H1 (cell line): ENCODE measurements around the gene ZNF750. TPM values are rescaled to one million over a fixed set of nuclear protein-coding genes. Genes with fewer than 3 reads are reported as not detected.

Experiments
- CTCF ChIA-PET: fragments of 300-600 bp; sonication (Branson Sonifier 250); formaldehyde crosslinking; loops from one replicate; lab custom pipeline; 2021; ENCODE audit not compliant: partially characterized antibody; lab: Charles Lee
- POLR2A ChIA-PET: fragments of 300-600 bp; sonication (Branson Sonifier 250); formaldehyde crosslinking; loops from one replicate; lab custom pipeline; 2021; ENCODE audit warnings: inconsistent platforms; ENCODE audit not compliant: partially characterized antibody; lab: Charles Lee
- DNase-seq, 2 experiments: peaks; one replicate each; pipeline versions ENCODE4 v3.0.0 to v3.0.0-alpha.2; 2010 to 2022; ENCODE audit warnings: low spot score in 2 of 2, low read depth in 1 of 2, mixed read lengths in 1 of 2
- FAIRE-seq: peaks from 2 replicates; lab custom pipeline; 2011; peaks lifted over from hg19 to GRCh38; lab: Jason Lieb, UNC
- H2AFZ ChIP-seq: 2 replicates; pipeline ENCODE4 v1.8.1; 2012; ENCODE audit warnings: low read length, inconsistent platforms
- H2AK5ac ChIP-seq: 2 replicates; pipeline ENCODE4 v1.6.1; 2013; ENCODE audit warnings: low read depth, low read length
- H2BK120ac ChIP-seq: replicated peaks from 2 replicates; pipeline ENCODE3; 2013; ENCODE audit warnings: low read depth, low read length, inconsistent platforms
- H2BK12ac ChIP-seq: 2 replicates; pipeline ENCODE4 v1.6.1; 2013; ENCODE audit warnings: low read depth, low read length
- H2BK15ac ChIP-seq: 2 replicates; pipeline ENCODE4 v1.6.1; 2013; ENCODE audit warnings: low read length
- H2BK20ac ChIP-seq: 2 replicates; pipeline ENCODE4 v1.6.1; 2013; ENCODE audit warnings: low read length
- H2BK5ac ChIP-seq: 2 replicates; pipeline ENCODE4 v1.6.1; 2013; ENCODE audit warnings: low read depth, low read length
- H3K14ac ChIP-seq: 2 replicates; pipeline ENCODE4 v1.6.1; 2013; ENCODE audit warnings: inconsistent platforms; ENCODE audit not compliant: insufficient read length
- H3K18ac ChIP-seq: 2 replicates; pipeline ENCODE4 v1.6.1; 2013; ENCODE audit warnings: low read length; ENCODE audit errors: extremely low read depth
- H3K23ac ChIP-seq: 2 replicates; pipeline ENCODE4 v1.6.1; 2013; ENCODE audit warnings: inconsistent platforms; ENCODE audit not compliant: insufficient read length
- H3K23me2 ChIP-seq: 2 replicates; pipeline ENCODE4 v1.6.1; 2013; ENCODE audit warnings: low read depth, low read length
- H3K27ac ChIP-seq: 2 replicates; pipeline ENCODE4 v1.6.1; 2011; ENCODE audit warnings: low read depth, low read length, inconsistent platforms
- H3K27me3 ChIP-seq, 4 experiments: replicated peaks in 1 of 4; 1 replicate in 1 of 4; 2 replicates in 3 of 4; pipeline versions ENCODE4 v1.6.1 to v1.8.1; 2011 to 2013; ENCODE audit warnings: low read length in 3 of 4, mild to moderate bottlenecking in 3 of 4, inconsistent platforms in 2 of 4, mixed read lengths in 2 of 4, moderate library complexity in 1 of 4; ENCODE audit not compliant: control insufficient read depth in 3 of 4, insufficient read depth in 3 of 4; ENCODE audit errors: extremely low read depth in 1 of 4
- H3K36me3 ChIP-seq, 4 experiments: 2 replicates each; pipeline versions ENCODE4 v1.6.1 to v1.8.1; 2011 to 2013; ENCODE audit warnings: mild to moderate bottlenecking in 4 of 4, low read length in 3 of 4, moderate library complexity in 2 of 4, control low read depth in 1 of 4, inconsistent platforms in 1 of 4; ENCODE audit not compliant: insufficient read depth in 4 of 4, control insufficient read depth in 2 of 4
- H3K4ac ChIP-seq: replicated peaks from 2 replicates; pipeline ENCODE3; 2013; ENCODE audit warnings: low read length, low read depth, mixed read lengths, inconsistent platforms; ENCODE audit not compliant: insufficient read length
- H3K4me1 ChIP-seq, 4 experiments: replicated peaks in 1 of 4; 1 replicate in 1 of 4; 2 replicates in 3 of 4; pipeline versions ENCODE4 v1.6.1 to v1.8.1; 2011 to 2013; ENCODE audit warnings: low read length in 3 of 4, inconsistent platforms in 2 of 4, mixed read lengths in 1 of 4; ENCODE audit not compliant: insufficient read depth in 4 of 4, control insufficient read depth in 3 of 4
- H3K4me2 ChIP-seq, 2 experiments: 2 replicates each; pipeline versions ENCODE4 v1.6.1 to v1.8.1; 2011 to 2013; ENCODE audit warnings: low read depth in 2 of 2, low read length in 2 of 2, control low read depth in 1 of 2, inconsistent platforms in 1 of 2, mild to moderate bottlenecking in 1 of 2; ENCODE audit not compliant: insufficient read depth in 1 of 2
- H3K4me3 ChIP-seq, 4 experiments: fragments of 200-600, 300-600 bp in 1 of 4; sonication (generic), shearing (Covaris generic), sonication (Bioruptor Twin) in 1 of 4; 2 replicates each; pipeline versions ENCODE4 v1.5.1 to v1.8.1; 2011 to 2016; ENCODE audit warnings: low read length in 4 of 4, low read depth in 3 of 4, control low read depth in 2 of 4, inconsistent platforms in 2 of 4, mild to moderate bottlenecking in 2 of 4, mixed read lengths in 1 of 4, moderate library complexity in 1 of 4; ENCODE audit not compliant: insufficient read depth in 2 of 4; ENCODE audit errors: extremely low read depth in 1 of 4
- H3K56ac ChIP-seq: replicated peaks from 2 replicates; pipeline ENCODE3; 2013; ENCODE audit warnings: low read depth, mild to moderate bottlenecking, mixed read lengths, low read length, inconsistent platforms; ENCODE audit not compliant: insufficient read length
- H3K79me1 ChIP-seq: 2 replicates; pipeline ENCODE4 v1.6.1; 2013; ENCODE audit warnings: low read depth, low read length, control low read depth
- H3K79me2 ChIP-seq, 2 experiments: 2 replicates each; pipeline versions ENCODE4 v1.6.1 to v1.8.1; 2012 to 2013; ENCODE audit warnings: low read length in 2 of 2, mild to moderate bottlenecking in 2 of 2, inconsistent platforms in 1 of 2; ENCODE audit not compliant: insufficient read depth in 2 of 2, control insufficient read depth in 1 of 2
- H3K9ac ChIP-seq, 4 experiments: replicated peaks in 1 of 4; 1 replicate in 1 of 4; 2 replicates in 3 of 4; pipeline versions ENCODE4 v1.6.1 to v1.8.1; 2011 to 2013; ENCODE audit warnings: low read depth in 3 of 4, low read length in 3 of 4, control low read depth in 2 of 4, mild to moderate bottlenecking in 2 of 4, moderate library complexity in 2 of 4, inconsistent platforms in 1 of 4; ENCODE audit errors: extremely low read depth in 1 of 4
- H3K9me3 ChIP-seq, 2 experiments: 2 replicates each; pipeline versions ENCODE4 v1.6.1 to v1.8.1; 2012 to 2013; ENCODE audit warnings: mild to moderate bottlenecking in 2 of 2, moderate library complexity in 2 of 2, control low read depth in 1 of 2, inconsistent platforms in 1 of 2, low read depth in 1 of 2, low read length in 1 of 2, mixed read lengths in 1 of 2; ENCODE audit not compliant: insufficient read depth in 2 of 2
- H4K20me1 ChIP-seq, 2 experiments: replicated peaks in 1 of 2; 2 replicates each; pipeline versions ENCODE3 to v1.8.1; 2011 to 2013; ENCODE audit warnings: inconsistent platforms in 2 of 2, low read length in 2 of 2, mild to moderate bottlenecking in 1 of 2; ENCODE audit not compliant: insufficient read depth in 2 of 2, control insufficient read depth in 1 of 2
- H4K5ac ChIP-seq: 2 replicates; pipeline ENCODE4 v1.6.1; 2013; ENCODE audit warnings: low read length, low read depth, mixed read lengths, inconsistent platforms; ENCODE audit not compliant: insufficient read length
- H4K8ac ChIP-seq: 2 replicates; pipeline ENCODE4 v1.8.0; 2013; ENCODE audit warnings: mild to moderate bottlenecking, moderate library complexity, low read length, inconsistent platforms; ENCODE audit not compliant: insufficient read depth; ENCODE audit errors: extremely low read depth
- H4K91ac ChIP-seq: replicated peaks from 2 replicates; pipeline ENCODE3; 2013; ENCODE audit warnings: low read length, mixed read lengths, inconsistent platforms; ENCODE audit not compliant: insufficient read length
- ATF3 ChIP-seq: IDR thresholded peaks from 2 replicates; pipeline ENCODE4 v1.6.1; 2011; ENCODE audit warnings: low read depth, mild to moderate bottlenecking, low read length; ENCODE audit not compliant: insufficient read depth
- BRCA1 ChIP-seq: IDR thresholded peaks from 2 replicates; pipeline ENCODE4 v1.6.1; 2012; ENCODE audit warnings: low read depth, low read length, improper control_type of control experiment
- EP300 ChIP-seq, 2 experiments: IDR thresholded peaks; 1 replicate in 1 of 2; 2 replicates in 1 of 2; pipeline ENCODE4 v1.6.1; 2011 to 2012; ENCODE audit warnings: low read depth in 2 of 2, low read length in 2 of 2, mild to moderate bottlenecking in 2 of 2, borderline replicate concordance in 1 of 2, inconsistent platforms in 1 of 2, moderate library complexity in 1 of 2
- GTF2F1 ChIP-seq: IDR thresholded peaks from 2 replicates; pipeline ENCODE4 v1.6.1; 2012; ENCODE audit warnings: low read depth, low read length, improper control_type of control experiment, borderline replicate concordance
- WGBS, 2 experiments: shearing (Covaris generic) in 1 of 2; methylation state at CpG; one replicate each; pipeline versions ENCODE4 v1.1.6 to v1.1.7; 2013 to 2015; ENCODE audit warnings: low lambda C conversion rate in 2 of 2, mixed read lengths in 2 of 2, inconsistent platforms in 1 of 2, low coverage in 1 of 2, missing lambda C conversion rate in 1 of 2; ENCODE audit not compliant: insufficient replicate concordance in 2 of 2, insufficient coverage in 1 of 2, insufficient read length in 1 of 2; ENCODE audit errors: extremely low coverage in 1 of 2, missing lambda C conversion rate in 1 of 2; 5-methylcytosine and 5-hydroxymethylcytosine counted together
- polyA plus RNA-seq, 7 experiments: library from polyadenylated mRNA; depleted of rRNA in 3 of 7; stranded (reverse) in 5 of 7; unstranded in 2 of 7; fragments of >200 nt in 5 of 7; fragments of 200-250 nt in 2 of 7; gene quantifications; 1 replicate in 5 of 7; 2 replicates in 1 of 7; 4 replicates in 1 of 7; pipeline versions ENCODE4 v1.2.1 to v1.2.3, GENCODE V29; 2011 to 2013; ENCODE audit warnings: missing spikeins in 2 of 7, mixed read lengths in 2 of 7
- total RNA-seq: library from RNA; stranded (reverse); fragmentation: NEBNext Ultra II Directional; extraction: Animal tissue kit (Norgen Biotek cat#: 25700); gene quantifications from 2 replicates; pipeline ENCODE4 v1.2.1, GENCODE V29; 2021

The ZNF750 gene
- total and polyA plus RNA-seq, 2 of the 8 experiments (the other 6 are each of a cell fraction or from before 2014, with no cell fraction given), result not detected

GRCh38 chr17:82812601-82813000, 27.2 kb downstream of the ZNF750 start:
- Histone ChIP-seq H2AFZ (no peak overlapping the region), H4K8ac (no peak overlapping the region), H2BK5ac (no peak overlapping the region), H3K79me1 (no peaks in the 10 kb centered on the region), H3K4me3 (no peak overlapping the region), H3K4me2 (no peak overlapping the region), H3K23ac (no peak overlapping the region), H3K79me2 (no peaks in the 10 kb centered on the region), H3K4ac (no peak overlapping the region), H4K20me1 (peaks cover 0 to 2% of the 10 kb centered on the region in 2 experiments), H3K56ac (no peak overlapping the region), H3K36me3 (peaks cover 8 to 53% (median 22%) of the 10 kb centered on the region in 4 experiments; a peak in 7 of 8 replicates), H2BK120ac (no peak overlapping the region), H3K9me3 (peaks cover 0 to 3% of the 10 kb centered on the region in 2 experiments; a peak in 1 of 4 replicates), H2BK15ac (no peak overlapping the region), H3K9ac (no peak overlapping the region), H4K5ac (no peak overlapping the region), H3K27ac (no peak overlapping the region), H3K23me2 (no peaks in the 10 kb centered on the region), H4K91ac (no peak overlapping the region), H2AK5ac (no peak overlapping the region), H3K4me1 (no peaks in the 10 kb centered on the region), H2BK20ac (no peak overlapping the region), H3K18ac (no peak overlapping the region), H2BK12ac (no peak overlapping the region), H3K27me3 (no peaks in the 10 kb centered on the region), H3K14ac (no peak overlapping the region)
- 89% methylated on average over 17 of the region's 17 CpGs; no CpG with 5 or more reads in 1 of the 2 experiments for WGBS, 2 experiments
- FAIRE-seq (no peak), DNase-seq (no peak)
- ChIA-PET POLR2A (no interaction called here), CTCF (interaction anchor here (0.8 to 3.5 kb wide), 4 partner anchors 11 to 105 kb away, joined by 3 to 14 read pairs (median 4); no protein-coding TSS in a partner anchor)
- TF ChIP-seq ATF3 (no peak), GTF2F1 (no peak), EP300 (IDR thresholded peaks at IDR 0.05; ENCODE audit: borderline replicate concordance in 1 of 2, low read depth in 2 of 2, low read length in 2 of 2) (no peak), BRCA1 (no peak)
